IMR-90 (cell line): ENCODE results near the gene ATG5. TPM values are rescaled to one million over a fixed set of nuclear protein-coding genes. Genes with fewer than 3 reads are reported as not detected.

Experiments used
- ATAC-seq: fragments of 200-7000 bp; cut with Tn5 transposase; 2 replicates; pipeline ENCODE4 v1.9.1; 2020; ENCODE audit warnings: low read depth, mild to moderate bottlenecking, moderate library complexity
- BruUV-seq: library from RNA; stranded (reverse); fragments of 400-500 nt; replicated peaks from 2 replicates; lab custom pipeline; 2021; lab: Mats Ljungman, UMichigan
- CTCF ChIA-PET: fragments of 300-600 bp; formaldehyde crosslinking; extraction: SDS; loops from one replicate; lab custom pipeline; 2021; ENCODE audit warnings: antibody characterized with exemption; lab: Yijun Ruan, JAX
- POLR2A ChIA-PET: fragments of 300-600 bp; sonication (Branson Sonifier 250); formaldehyde crosslinking; loops from one replicate; lab custom pipeline; 2022; ENCODE audit warnings: antibody characterized with exemption; ENCODE audit not compliant: unreplicated experiment; lab: Charles Lee
- DNase-seq: peaks from one replicate; pipeline ENCODE4 v3.0.0; 2013
- H2AFZ ChIP-seq: replicated peaks from 2 replicates; pipeline ENCODE3; 2013; ENCODE audit warnings: low read length, mild to moderate bottlenecking; ENCODE audit not compliant: poor library complexity
- H2AK5ac ChIP-seq: 2 replicates; pipeline ENCODE4 v1.6.1; 2013; ENCODE audit warnings: low read depth, low read length, inconsistent platforms
- H2AK9ac ChIP-seq: replicated peaks from 2 replicates; pipeline ENCODE3; 2013; ENCODE audit warnings: mild to moderate bottlenecking, low read depth, low read length, moderate library complexity; ENCODE audit not compliant: poor library complexity
- H2BK120ac ChIP-seq: 2 replicates; pipeline ENCODE4 v1.6.1; 2013; ENCODE audit warnings: low read depth, low read length, inconsistent platforms
- H2BK15ac ChIP-seq: 3 replicates; pipeline ENCODE4 v1.6.1; 2013; ENCODE audit warnings: low read depth, low read length, inconsistent platforms
- H2BK20ac ChIP-seq: 2 replicates; pipeline ENCODE4 v1.6.1; 2013; ENCODE audit warnings: low read depth, mild to moderate bottlenecking, inconsistent platforms, low read length, moderate library complexity
- H2BK5ac ChIP-seq: 2 replicates; pipeline ENCODE4 v1.6.1; 2013; ENCODE audit warnings: mild to moderate bottlenecking, low read depth, low read length, inconsistent platforms; ENCODE audit not compliant: poor library complexity, severe bottlenecking
- H3K14ac ChIP-seq: replicated peaks from 2 replicates; pipeline ENCODE4 v1.6.1; 2013; ENCODE audit warnings: low read depth, low read length, inconsistent platforms
- H3K18ac ChIP-seq: 2 replicates; pipeline ENCODE4 v1.6.1; 2013; ENCODE audit warnings: low read depth, low read length, control low read depth
- H3K23ac ChIP-seq: 2 replicates; pipeline ENCODE4 v1.6.1; 2013; ENCODE audit warnings: low read depth, low read length, inconsistent platforms
- H3K27ac ChIP-seq: 2 replicates; pipeline ENCODE4 v1.5.1; 2013; ENCODE audit warnings: mild to moderate bottlenecking, control low read depth, low read length; ENCODE audit not compliant: insufficient read depth
- H3K27me3 ChIP-seq: 2 replicates; pipeline ENCODE4 v1.6.1; 2013; ENCODE audit warnings: low read length; ENCODE audit not compliant: control insufficient read depth, insufficient read depth
- H3K36me3 ChIP-seq: 2 replicates; pipeline ENCODE4 v1.6.1; 2013; ENCODE audit warnings: low read length, mixed read lengths; ENCODE audit not compliant: control insufficient read depth, insufficient read depth
- H3K4ac ChIP-seq: 2 replicates; pipeline ENCODE4 v1.6.1; 2013; ENCODE audit warnings: low read depth, low read length, inconsistent platforms
- H3K4me1 ChIP-seq: 2 replicates; pipeline ENCODE4 v1.6.1; 2013; ENCODE audit warnings: low read length, mixed read lengths; ENCODE audit not compliant: control insufficient read depth, insufficient read depth
- H3K4me2 ChIP-seq: 2 replicates; pipeline ENCODE4 v1.6.1; 2013; ENCODE audit warnings: low read depth, mild to moderate bottlenecking, control low read depth, low read length, moderate library complexity
- H3K4me3 ChIP-seq: 2 replicates; pipeline ENCODE4 v1.5.1; 2013; ENCODE audit warnings: low read depth, mild to moderate bottlenecking, control low read depth, low read length, moderate library complexity; ENCODE audit not compliant: insufficient read depth
- H3K56ac ChIP-seq: 2 replicates; pipeline ENCODE4 v1.6.1; 2013; ENCODE audit warnings: low read length, inconsistent platforms; ENCODE audit not compliant: insufficient read depth; ENCODE audit errors: extremely low read depth
- H3K79me1 ChIP-seq, 2 experiments: 2 replicates each; pipeline ENCODE4 v1.6.1; 2013; ENCODE audit warnings: low read length in 2 of 2, inconsistent platforms in 1 of 2, low read depth in 1 of 2
- H3K9ac ChIP-seq: 2 replicates; pipeline ENCODE4 v1.6.1; 2013; ENCODE audit warnings: low read depth, low read length, control low read depth
- H3K9me1 ChIP-seq: 2 replicates; pipeline ENCODE4 v1.6.1; 2013; ENCODE audit warnings: low read length, inconsistent platforms; ENCODE audit not compliant: insufficient read depth
- H3K9me3 ChIP-seq: 2 replicates; pipeline ENCODE4 v1.6.1; 2013; ENCODE audit warnings: low read length; ENCODE audit not compliant: control insufficient read depth, insufficient read depth
- H4K20me1 ChIP-seq: 2 replicates; pipeline ENCODE4 v1.6.1; 2013; ENCODE audit warnings: low read length, inconsistent platforms; ENCODE audit not compliant: insufficient read depth
- H4K5ac ChIP-seq: 2 replicates; pipeline ENCODE4 v1.6.1; 2013; ENCODE audit warnings: mild to moderate bottlenecking, low read depth, low read length, control low read depth
- H4K8ac ChIP-seq, 2 experiments: 2 replicates each; pipeline ENCODE4 v1.6.1; 2013; ENCODE audit warnings: low read depth in 2 of 2, low read length in 2 of 2, control low read depth in 1 of 2, inconsistent platforms in 1 of 2
- H4K91ac ChIP-seq: 2 replicates; pipeline ENCODE4 v1.6.1; 2013; ENCODE audit warnings: low read depth, low read length, inconsistent platforms; ENCODE audit not compliant: insufficient read depth
- BHLHE40 ChIP-seq: fragments of 150-350 bp; IDR thresholded peaks from 2 replicates; pipeline ENCODE4 v1.6.1; 2016; ENCODE audit warnings: mild to moderate bottlenecking, low read depth, low read length
- CEBPB ChIP-seq: IDR thresholded peaks from 2 replicates; pipeline ENCODE4 v1.6.1; 2012; ENCODE audit warnings: low read depth, low read length, improper control_type of control experiment
- CHD1 ChIP-seq: IDR thresholded peaks from 2 replicates; pipeline ENCODE4 v1.6.1; 2012; ENCODE audit warnings: low read depth, low read length, improper control_type of control experiment
- CTCF ChIP-seq: conservative IDR thresholded peaks from 2 replicates; pipeline ENCODE4 v1.5.1; 2012; ENCODE audit warnings: mild to moderate bottlenecking, low read depth, low read length, improper control_type of control experiment
- MAFK ChIP-seq: IDR thresholded peaks from 2 replicates; pipeline ENCODE4 v1.6.1; 2012; ENCODE audit warnings: low read depth, low read length, improper control_type of control experiment
- MAZ ChIP-seq: IDR thresholded peaks from 2 replicates; pipeline ENCODE4 v1.6.1; 2012; ENCODE audit warnings: low read depth, mild to moderate bottlenecking, low read length, improper control_type of control experiment, moderate library complexity, borderline replicate concordance
- NFE2L2 ChIP-seq: fragments of 150-350 bp; IDR thresholded peaks from 2 replicates; pipeline ENCODE4 v1.6.1; 2016; ENCODE audit warnings: low read depth, mild to moderate bottlenecking, low read length
- POLR2A ChIP-seq: IDR thresholded peaks from 2 replicates; pipeline ENCODE4 v1.6.1; 2012; ENCODE audit warnings: mild to moderate bottlenecking, low read depth, low read length
- RAD21 ChIP-seq: IDR thresholded peaks from 2 replicates; pipeline ENCODE4 v1.6.1; 2012; ENCODE audit warnings: low read length, improper control_type of control experiment
- RCOR1 ChIP-seq: IDR thresholded peaks from 2 replicates; pipeline ENCODE4 v1.6.1; 2012; ENCODE audit warnings: mild to moderate bottlenecking, low read length, improper control_type of control experiment; ENCODE audit not compliant: insufficient replicate concordance
- RFX5 ChIP-seq: IDR thresholded peaks from 2 replicates; pipeline ENCODE4 v1.8.0; 2012; ENCODE audit warnings: low read depth, mild to moderate bottlenecking, low read length, moderate library complexity
- SMC3 ChIP-seq: fragments of 150-350 bp; IDR thresholded peaks from 2 replicates; pipeline ENCODE4 v1.6.1; 2016; ENCODE audit warnings: low read depth, mild to moderate bottlenecking, antibody characterized with exemption, low read length, moderate library complexity
- USF2 ChIP-seq: fragments of 150-350 bp; IDR thresholded peaks from 2 replicates; pipeline ENCODE4 v1.6.1; 2017; ENCODE audit warnings: mild to moderate bottlenecking, antibody characterized with exemption, low read length, low read depth
- WGBS, 2 experiments: methylation state at CpG; one replicate each; pipeline versions ENCODE4 v1.1.5 to v1.1.7; 2013; ENCODE audit warnings: missing lambda C conversion rate in 2 of 2; ENCODE audit not compliant: insufficient read length in 1 of 2; ENCODE audit errors: extremely low coverage in 2 of 2; 5-methylcytosine and 5-hydroxymethylcytosine counted together
- dilution Hi-C: fragments of 300-500 bp; cut with HindIII; formaldehyde crosslinking; loops from one replicate; pipeline ENCODE4 v1.14.3; 2018; ENCODE audit warnings: low sequenced_read_pairs; ENCODE audit not compliant: unreplicated experiment
- in situ Hi-C: fragments of 300-500 bp; cut with MboI; formaldehyde crosslinking; loops from 3 replicates; pipeline ENCODE4 v1.14.3; 2019; ENCODE audit warnings: low sequenced_read_pairs, inconsistent platforms, mixed read lengths
- intact Hi-C: fragments of 100-400 bp; cut with micrococcal nuclease; formaldehyde crosslinking; loops from 2 replicates; pipeline ENCODE4 v1.10.0; 2022
- polyA plus RNA-seq, 3 experiments: library from polyadenylated mRNA; depleted of rRNA; stranded (reverse); fragments of >200 nt; gene quantifications; 2 replicates each; pipeline ENCODE4 v1.2.3, GENCODE V29; 2012; ENCODE audit warnings: low replicate concordance in 1 of 3
- total RNA-seq: library from RNA; depleted of rRNA; stranded (reverse); fragments of >200 nt; gene quantifications from 2 replicates; pipeline ENCODE4 v1.2.3, GENCODE V29; 2012
- TF ChIP-seq, protein P1 (sequence below): fragments of 150-350 bp; IDR thresholded peaks from 2 replicates; pipeline ENCODE4 v1.6.1; 2016; ENCODE audit warnings: low read depth, mild to moderate bottlenecking, low read length, moderate library complexity, borderline replicate concordance

The ATG5 gene
- total and polyA plus RNA-seq, 2 of the 4 experiments (the other 2 are of a cell fraction) = 13.5 to 28.0 TPM

DNA sequence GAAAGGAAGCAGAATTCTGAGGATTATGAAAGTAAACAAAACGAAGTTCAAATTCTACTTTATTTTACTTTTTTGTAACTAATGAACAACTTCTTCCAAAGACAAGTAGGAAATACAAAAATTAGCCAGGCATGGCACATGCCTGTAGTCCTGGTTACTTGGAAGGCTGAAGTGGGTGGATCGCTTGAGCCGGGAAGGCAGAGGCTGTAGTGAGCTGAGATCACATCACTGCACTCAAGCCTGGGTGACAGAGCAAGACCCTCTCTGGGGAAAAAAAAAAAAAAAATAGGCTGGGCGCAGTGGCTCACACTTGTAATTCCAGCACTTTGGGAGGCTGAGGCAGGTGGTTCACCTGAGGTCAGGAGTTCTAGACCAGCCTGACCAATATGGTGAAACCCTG is 82.3 kb downstream of the ATG5 start:
- Histone ChIP-seq H4K5ac (no peak overlapping the region), H2BK15ac (no peak overlapping the region), H2AK5ac (no peak overlapping the region), H3K56ac (no peak overlapping the region), H3K9me3 (no peaks in the 10 kb centered on the region), H2BK20ac (no peak overlapping the region), H3K4me2 (no peak overlapping the region), H3K4me3 (no peak overlapping the region), H3K23ac (no peak overlapping the region), H4K91ac (no peak overlapping the region), H3K36me3 (0 out of 2 replicates have a peak, but pooled peaks cover 1% of the 10 kb centered on the region), H4K8ac (no peak overlapping the region), H3K18ac (no peak overlapping the region), H3K9me1 (no peaks in the 10 kb centered on the region; the same call in 1 of the 2 replicates), H4K20me1 (no peaks in the 10 kb centered on the region), H3K4ac (no peak overlapping the region), H2AK9ac (no peak overlapping the region), H3K14ac (no peak overlapping the region), H2BK120ac (no peak overlapping the region), H3K27ac (no peak overlapping the region), H3K27me3 (no peaks in the 10 kb centered on the region), H2AFZ (no peak overlapping the region), H2BK5ac (no peak overlapping the region), H3K9ac (no peak overlapping the region), H3K4me1 (peaks cover 2% of the 10 kb centered on the region; the same call in 1 of the 2 replicates), H3K79me1 (peaks cover 14 to 21% of the 10 kb centered on the region in 2 experiments)
- BruUV-seq = no TSS peak
- ATAC-seq = no peak
- ChIA-PET CTCF (interaction anchor here (0.6 kb wide), 1 partner anchor 132 kb away, joined by 3 read pairs; no protein-coding TSS in a partner anchor), POLR2A (no interaction called here)
- intact Hi-C loops (no loop called here), dilution Hi-C loops (no loop called here), in situ Hi-C loops (no loop called here)
- no peak for DNase-seq
- TF ChIP-seq RFX5 (no peak), RAD21 (no peak), CEBPB (no peak), CHD1 (no peak), RCOR1 (no peak), MAZ (no peak), SMC3 (no peak), NFE2L2 (no peak), CTCF (no peak), BHLHE40 (no peak), USF2 (no peak), MAFK (no peak), POLR2A (no peak)
- TF ChIP-seq, protein P1, sequence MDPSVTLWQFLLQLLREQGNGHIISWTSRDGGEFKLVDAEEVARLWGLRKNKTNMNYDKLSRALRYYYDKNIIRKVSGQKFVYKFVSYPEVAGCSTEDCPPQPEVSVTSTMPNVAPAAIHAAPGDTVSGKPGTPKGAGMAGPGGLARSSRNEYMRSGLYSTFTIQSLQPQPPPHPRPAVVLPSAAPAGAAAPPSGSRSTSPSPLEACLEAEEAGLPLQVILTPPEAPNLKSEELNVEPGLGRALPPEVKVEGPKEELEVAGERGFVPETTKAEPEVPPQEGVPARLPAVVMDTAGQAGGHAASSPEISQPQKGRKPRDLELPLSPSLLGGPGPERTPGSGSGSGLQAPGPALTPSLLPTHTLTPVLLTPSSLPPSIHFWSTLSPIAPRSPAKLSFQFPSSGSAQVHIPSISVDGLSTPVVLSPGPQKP = no peak
- WGBS, 2 experiments = no CpG with 5 or more reads among the region's 4 CpGs
